Effector CD8-positive, alpha-beta T cell (primary cell): Measurements from ENCODE around the gene PIP4K2C.
A peak's percentile ranks its signal among the peaks of the same experiment; 100 is the strongest.

ENCODE experiments used
- DNase-seq: peaks from one replicate; lab custom pipeline; 2025; lab: John Stamatoyannopoulos, UW
- total RNA-seq, 4 experiments: gene quantifications; one replicate each; lab custom pipeline; 2026; lab: John Stamatoyannopoulos, UW

PIP4K2C gene
- total RNA-seq = 36.8 to 54.5 (median 46.2) reads per million in 4 experiments

GRCh38 chr12:57590864-57591781 is at the start of gene PIP4K2C:
Gene PIP4K2C (plus strand): TSS chr12:57591192. CDS start chr12:57591290, 98 bp downstream.
- DNase-seq = peak; percentile 70

- DNase-seq = no peak
Observed at GRCh38 chr12:57541717-57542116, 49.3 kb upstream of the PIP4K2C start.

- no peak for DNase-seq
Observed at GRCh38 chr12:57543581-57543980, 47.4 kb upstream of the PIP4K2C start.

GRCh38 chr12:57545809-57546437 is 45.1 kb upstream of the PIP4K2C start:
- DNase-seq = no peak

GRCh38 chr12:57546438-57547287 is 44.3 kb upstream of the PIP4K2C start, which contains the start of gene DCTN2:
Gene DCTN2 (minus strand): TSS chr12:57547192. CDS start chr12:57547063, 129 bp downstream.
- DNase-seq = peak; percentile 87

- no peak for DNase-seq
Observed at GRCh38 chr12:57547288-57548012, 43.5 kb upstream of the PIP4K2C start.

- no peak for DNase-seq
Observed at GRCh38 chr12:57548013-57548315, 43.0 kb upstream of the PIP4K2C start.

- no peak for DNase-seq
Observed at GRCh38 chr12:57548488-57548887, 42.5 kb upstream of the PIP4K2C start.

GRCh38 chr12:57549203-57549908 is 41.6 kb upstream of the PIP4K2C start:
- DNase-seq = no peak

- DNase-seq = peak; percentile 45
Observed at GRCh38 chr12:57549909-57550640, 40.9 kb upstream of the PIP4K2C start, which contains the start of gene KIF5A. Gene KIF5A (plus strand): TSS chr12:57550044. CDS start chr12:57550272, 228 bp downstream.

- DNase-seq = no peak
Observed at GRCh38 chr12:57550641-57551549, 40.1 kb upstream of the PIP4K2C start.

GRCh38 chr12:57551637-57552305 is 39.2 kb upstream of the PIP4K2C start:
- no peak for DNase-seq

- no peak for DNase-seq
Observed at GRCh38 chr12:57552306-57552651, 38.7 kb upstream of the PIP4K2C start.

GRCh38 chr12:57552835-57553313 is 38.1 kb upstream of the PIP4K2C start:
- no peak for DNase-seq

- DNase-seq = no peak
Observed at GRCh38 chr12:57553343-57554202, 37.4 kb upstream of the PIP4K2C start.

- no peak for DNase-seq
Observed at GRCh38 chr12:57554453-57554852, 36.5 kb upstream of the PIP4K2C start.

- DNase-seq = no peak
Observed at GRCh38 chr12:57554897-57555296, 36.1 kb upstream of the PIP4K2C start.
